HG02759 (cell line): ENCODE measurements around the gene CEP170B.
A peak's percentile ranks its signal among the peaks of the same experiment; 100 is the strongest.
"Not testable (repeated sequence)": the region's sequence is repeated elsewhere in the genome, so short reads cannot be mapped to it uniquely, and the experiment has no call there.

Experiments used
- ATAC-seq: cut with Tn5 transposase; IDR thresholded peaks from one replicate; pipeline ENCODE4 v1.9.1; 2021; ENCODE audit warnings: mild to moderate bottlenecking, moderate library complexity; ENCODE audit not compliant: unreplicated experiment

Gene CEP170B

DNA sequence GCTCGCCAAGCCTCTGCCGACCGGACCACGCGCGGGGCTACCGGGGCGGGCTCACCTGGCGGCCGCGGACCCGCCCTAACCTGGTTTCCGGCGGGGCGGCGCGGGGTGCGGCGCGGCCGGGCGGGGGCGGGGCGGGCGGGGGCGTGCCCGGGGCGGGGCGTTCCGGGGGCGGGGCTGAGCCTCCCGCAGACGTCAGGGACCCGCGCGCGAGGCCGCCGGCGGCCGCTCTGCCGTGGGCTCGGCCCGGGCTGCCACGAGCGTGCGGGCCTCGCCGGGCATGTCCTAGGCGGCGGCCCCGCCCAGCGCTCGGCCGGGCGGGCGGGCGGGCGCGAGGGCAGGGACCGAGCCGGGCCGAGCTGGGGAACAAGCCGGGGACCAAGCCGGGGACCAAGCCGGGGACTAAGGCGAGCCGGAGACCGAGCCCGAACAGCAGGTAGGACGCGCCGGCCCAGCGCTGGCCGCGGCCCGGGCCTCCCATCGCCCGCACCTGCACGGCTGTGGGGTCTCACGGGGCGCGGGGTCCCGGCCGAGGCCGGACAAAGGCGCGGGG, at the start of gene CEP170B:
CEP170B (plus strand) TSS at position 188 of the 550 bp plus-strand sequence. CDS start 3,183 bp downstream, outside the sequence.
- no peak for ATAC-seq

DNA sequence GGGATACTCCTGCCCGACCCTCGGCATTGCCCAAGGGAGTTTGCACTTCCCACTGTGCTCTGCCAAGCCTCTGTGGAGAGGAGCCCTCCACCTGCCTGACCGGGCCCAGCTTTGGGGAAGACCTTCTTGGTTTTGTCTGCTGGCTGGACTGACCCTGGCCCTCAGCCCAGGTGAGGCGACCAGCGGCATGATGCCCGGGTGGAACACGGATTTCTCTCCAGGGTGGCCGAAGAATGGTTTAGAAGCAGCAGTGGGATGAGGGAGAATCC, 48.5 kb upstream of the CEP170B start:
- ATAC-seq = no peak

DNA sequence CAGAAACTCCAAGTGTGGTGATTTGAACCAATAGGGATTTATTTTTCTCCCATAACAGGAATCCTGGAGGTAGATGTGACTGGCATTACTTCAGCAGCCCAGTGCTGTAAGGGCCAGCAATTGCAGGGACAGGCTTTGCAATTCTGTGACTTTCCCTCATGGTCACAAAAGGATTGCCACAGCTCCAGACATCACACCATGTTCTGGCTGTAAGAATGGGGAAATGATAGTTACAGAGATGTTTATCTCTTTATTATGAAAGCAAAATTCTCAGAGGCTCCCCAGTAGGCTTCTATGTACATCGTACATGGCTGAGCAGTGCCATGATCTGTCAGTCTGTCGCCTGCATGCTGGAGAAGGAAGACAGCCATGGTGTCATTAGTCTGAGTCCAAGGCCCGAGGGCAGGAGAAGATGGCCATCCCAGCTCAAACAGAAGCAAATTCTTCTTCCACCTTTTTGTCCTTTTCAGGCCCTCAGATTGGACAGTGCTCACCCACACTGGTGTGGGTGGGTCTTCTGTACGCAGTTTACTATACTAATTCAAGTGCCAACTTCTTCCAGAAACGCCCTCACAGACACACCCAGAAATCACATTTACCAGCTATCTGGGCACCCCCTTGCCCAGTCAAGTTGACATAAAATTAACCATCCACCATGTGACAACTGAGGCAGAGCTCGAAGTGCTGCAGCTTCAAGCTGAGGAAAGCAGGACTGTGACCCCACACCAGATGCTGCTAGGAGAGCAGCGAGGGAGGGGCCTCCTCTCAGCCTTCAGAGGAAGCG, 46.9 kb upstream of the CEP170B start:
- no peak for ATAC-seq

DNA sequence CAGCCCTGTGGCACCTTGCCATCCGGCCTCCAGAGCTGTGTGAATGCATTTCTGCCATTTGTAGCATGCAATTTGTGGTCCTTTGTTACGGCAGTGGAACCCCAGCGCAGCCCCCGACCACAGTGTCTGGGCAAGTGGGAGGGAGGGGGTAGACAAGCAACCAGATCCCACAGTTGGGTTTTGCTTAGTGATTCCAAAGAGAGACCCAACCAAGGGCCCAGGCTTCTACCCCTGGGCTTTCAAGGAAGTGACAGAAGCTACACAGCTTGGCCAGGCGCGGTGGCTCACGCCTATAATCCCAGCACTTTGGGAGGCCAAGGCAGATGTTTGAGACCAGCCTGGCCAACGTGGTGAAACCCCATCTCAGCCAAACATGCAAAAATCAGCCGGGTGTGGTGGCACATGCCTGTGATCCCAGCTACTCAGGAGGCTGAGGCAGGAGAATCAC, 46.3 kb upstream of the CEP170B start:
- ATAC-seq = no peak

DNA sequence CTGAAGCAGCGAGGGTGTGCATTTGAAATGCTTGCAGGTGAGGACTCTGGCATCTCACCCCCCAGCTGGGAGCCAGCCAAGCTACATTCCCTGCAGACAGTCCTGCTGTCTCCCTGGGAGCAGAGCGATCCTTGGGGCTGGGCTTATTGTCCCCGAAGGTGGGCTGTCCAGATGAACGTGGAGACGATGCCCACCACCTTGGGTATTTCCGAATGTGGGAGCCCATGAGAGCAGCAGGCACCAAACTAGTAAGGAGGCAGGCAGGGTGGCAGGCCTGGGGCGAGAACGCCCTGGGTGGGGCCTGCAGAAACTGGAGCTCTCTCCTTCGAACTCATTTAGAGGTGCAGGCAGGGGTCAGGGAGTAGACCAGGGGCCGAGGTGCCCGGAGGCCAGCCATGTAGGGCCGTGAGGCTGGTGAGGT, 45.7 kb upstream of the CEP170B start:
- no peak for ATAC-seq

DNA sequence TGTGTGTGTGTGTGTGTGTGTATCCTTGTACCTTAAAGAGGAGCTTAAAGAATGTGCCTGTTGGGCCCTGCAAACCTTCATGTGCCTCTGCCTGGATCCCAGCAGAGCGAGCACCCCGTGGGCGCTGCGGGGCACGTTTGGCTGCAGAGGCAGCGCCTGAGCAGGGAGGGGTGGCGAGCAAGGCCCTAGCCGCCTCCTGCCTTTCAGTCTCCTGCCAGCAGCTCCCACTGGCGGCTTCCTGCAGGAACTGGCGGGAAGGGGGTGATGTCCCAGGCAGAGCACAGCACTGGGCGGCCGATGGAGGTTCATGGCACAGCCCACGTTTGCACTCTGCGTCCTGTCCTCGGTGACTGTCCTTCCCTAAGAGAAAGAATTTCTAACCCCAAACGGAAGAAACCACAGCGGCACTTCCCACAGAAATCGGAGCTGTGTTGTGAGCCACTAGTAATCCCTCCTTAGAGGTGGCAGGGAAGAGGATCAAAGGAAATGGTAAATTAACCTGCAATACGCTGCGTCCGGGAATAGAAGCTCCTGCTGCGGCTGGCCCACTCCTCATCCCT, 44.3 kb upstream of the CEP170B start:
- no peak for ATAC-seq

DNA sequence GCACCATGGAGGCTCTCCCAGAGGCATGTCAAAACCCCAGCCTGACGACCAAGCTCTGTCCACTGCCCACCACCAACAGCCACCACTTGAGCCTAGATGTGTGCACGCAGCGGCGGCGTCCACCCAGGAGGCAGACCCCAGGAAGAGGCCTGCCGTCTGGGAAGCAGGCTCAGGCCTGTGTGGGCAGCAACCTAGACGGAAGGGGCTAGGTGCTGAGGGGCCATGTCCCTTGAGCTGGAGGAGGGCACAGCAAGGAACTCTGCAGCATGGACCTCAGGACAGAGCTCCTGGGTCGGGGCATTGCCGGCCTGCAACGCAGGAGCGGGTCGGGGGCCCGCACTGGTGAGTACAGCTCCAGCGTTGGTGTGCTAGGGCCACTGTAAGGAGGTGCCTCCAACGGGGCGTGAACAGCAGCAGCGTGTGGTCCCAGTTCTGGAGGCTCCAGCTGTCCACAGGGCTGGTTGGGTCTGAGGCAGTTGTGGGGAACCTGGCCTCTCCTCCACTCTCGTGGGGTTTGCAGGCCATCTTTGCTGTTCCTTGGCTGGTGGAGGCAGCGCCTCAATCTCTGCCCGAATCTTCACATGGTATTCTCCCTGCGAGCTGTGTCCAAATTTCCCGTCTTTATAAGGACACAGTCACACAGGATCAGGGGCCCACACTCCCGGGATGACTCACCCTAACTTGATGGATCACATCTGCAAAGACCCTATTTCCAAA, 43.7 kb upstream of the CEP170B start:
- ATAC-seq = no peak

DNA sequence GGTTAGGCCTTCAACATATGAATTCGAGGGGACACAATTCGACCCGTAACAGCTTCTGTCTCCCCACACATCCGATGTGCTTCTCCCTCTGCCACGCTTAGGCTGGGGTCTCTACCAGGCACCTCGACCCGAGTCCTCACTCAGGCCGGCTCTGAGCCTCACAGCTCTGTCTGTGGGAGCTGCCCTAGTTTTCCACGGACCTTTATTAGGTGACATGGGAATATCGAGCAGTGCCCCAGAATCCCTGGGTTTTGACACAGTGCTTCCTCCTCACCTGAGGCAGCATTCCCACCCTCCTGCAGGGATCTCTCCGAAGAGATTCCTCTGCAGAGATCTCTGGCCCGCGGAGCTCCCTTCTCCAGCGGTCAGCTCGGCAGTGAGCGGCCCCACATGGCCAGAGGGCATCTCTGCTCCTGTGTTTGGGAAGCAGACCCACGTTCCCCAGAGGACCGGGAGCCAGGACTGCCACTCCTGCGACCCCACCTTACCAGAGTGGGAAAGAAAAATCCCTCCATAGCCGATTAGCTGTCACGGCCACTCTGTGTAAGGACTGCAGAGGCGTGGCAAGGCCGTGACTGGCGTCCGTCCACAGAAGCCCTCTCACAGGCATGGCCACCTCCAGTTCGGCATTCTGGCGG, 43.0 kb upstream of the CEP170B start:
- no peak for ATAC-seq

DNA sequence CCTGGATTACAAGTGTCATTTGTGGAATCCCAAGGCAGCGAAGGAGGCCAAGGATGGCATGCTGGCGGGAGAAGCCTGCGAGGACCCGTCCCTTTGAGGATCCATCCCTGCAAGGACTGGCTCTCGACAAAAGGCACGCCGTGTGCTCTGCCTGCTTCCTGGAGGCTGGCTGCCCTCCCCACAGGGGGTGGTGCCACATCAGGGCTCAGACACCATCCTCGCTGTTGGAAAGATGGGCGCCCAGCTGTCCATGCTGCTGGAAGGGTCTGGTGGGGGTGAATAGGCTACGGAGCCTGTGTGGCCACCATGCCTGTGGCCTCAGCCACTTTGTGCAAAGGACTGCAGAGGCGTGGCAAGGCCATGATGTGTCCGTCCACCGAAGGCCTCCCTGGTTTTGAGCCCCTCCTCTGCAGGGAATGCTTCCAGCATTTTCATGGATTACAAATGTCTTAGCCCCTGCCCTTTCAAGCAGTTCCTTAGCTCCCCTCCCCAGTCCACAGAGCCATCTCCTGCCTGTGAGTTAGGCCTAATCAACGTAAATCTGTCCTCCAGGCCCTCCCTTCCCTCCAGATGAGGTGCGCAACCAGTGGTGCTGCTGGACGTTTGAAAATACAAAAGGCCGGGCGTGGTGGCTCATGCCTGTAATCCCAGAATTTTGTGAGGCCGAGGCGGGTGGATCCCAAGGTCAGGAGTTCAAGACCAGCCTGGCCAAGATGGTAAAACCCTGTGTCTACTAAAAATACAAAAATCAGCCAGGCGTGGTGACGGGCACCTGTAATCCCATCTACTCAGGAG, 42.0 kb upstream of the CEP170B start:
- ATAC-seq = no peak

DNA sequence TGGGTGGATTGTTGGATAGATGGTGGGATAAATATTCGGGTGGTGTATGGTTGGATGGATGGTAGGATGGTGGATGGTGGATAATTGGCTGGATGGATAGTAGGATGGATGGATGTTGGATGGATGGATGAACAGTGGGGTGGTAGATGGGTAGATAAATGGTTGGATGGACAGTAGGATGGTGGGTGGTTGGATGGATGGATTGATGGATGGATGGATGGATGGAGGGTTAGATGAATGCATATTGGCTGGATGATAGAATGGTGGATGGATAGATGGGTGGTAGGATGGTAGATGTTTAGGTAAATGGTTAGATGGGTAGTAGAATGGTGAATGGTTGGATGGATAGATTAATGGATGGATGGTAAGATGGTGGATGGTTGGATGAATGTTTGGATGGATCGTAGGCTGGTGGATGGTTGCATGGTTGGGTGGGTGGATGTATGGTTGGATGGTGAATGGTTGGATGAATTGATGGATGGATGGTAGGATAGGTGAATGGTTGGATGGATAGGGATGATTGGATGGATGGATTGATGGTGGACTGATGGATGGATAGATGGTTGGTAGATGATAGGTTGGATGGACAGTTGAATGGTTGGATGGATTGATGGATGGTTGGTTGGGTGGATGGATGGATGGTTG, 40.6 kb upstream of the CEP170B start:
- ATAC-seq = no peak

DNA sequence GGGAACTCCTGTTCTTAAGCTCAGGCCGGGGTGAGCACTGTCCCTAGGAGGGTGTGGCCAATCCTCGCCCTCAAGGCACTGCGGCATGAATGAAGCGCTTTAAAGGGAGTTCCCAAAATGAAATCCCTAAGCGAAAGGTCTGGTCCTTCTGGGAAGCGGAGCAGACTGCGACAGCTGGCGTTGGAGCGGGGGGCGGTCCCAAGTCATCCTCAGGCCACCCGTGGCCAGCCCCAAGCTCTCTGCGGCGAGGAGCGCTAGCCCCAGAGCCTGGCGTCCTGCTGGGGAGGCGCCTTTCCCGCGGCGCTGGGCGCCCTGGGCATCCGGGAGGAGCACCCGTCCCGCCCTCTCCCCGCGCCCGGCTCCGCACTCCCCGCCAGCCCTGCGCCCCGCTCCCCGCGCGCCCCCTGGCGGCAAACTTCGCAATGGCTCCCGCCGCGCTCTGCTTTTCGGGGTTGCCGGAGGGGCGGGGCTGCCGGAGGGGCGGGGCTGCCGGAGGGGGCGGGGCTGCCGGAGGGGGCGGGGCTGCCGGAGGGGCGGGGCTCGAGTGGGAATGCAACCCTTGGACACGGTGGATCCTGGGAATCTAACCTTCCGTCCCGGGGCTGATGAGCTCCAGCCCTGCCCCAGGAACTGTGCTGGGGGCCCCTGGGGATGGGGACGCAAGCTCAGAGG, 38.7 kb upstream of the CEP170B start:
- ATAC-seq = peak; percentile 84

DNA sequence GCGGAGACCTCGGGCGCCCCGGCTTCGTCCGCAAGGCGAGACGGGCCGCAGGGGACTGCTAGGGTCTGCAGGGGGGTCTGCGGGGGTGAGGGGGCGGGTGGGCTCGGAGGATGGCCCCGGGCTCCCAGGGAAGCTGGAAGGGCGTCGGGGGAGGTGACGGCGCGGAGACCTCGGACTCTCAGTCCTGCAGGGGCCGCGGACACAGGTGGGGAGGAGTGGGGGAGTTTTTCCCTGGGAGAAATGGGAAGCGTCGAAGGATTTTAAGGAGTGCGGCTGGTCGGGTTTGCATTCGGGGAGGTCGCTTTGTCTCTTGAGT, 38.2 kb upstream of the CEP170B start:
- ATAC-seq = no peak

DNA sequence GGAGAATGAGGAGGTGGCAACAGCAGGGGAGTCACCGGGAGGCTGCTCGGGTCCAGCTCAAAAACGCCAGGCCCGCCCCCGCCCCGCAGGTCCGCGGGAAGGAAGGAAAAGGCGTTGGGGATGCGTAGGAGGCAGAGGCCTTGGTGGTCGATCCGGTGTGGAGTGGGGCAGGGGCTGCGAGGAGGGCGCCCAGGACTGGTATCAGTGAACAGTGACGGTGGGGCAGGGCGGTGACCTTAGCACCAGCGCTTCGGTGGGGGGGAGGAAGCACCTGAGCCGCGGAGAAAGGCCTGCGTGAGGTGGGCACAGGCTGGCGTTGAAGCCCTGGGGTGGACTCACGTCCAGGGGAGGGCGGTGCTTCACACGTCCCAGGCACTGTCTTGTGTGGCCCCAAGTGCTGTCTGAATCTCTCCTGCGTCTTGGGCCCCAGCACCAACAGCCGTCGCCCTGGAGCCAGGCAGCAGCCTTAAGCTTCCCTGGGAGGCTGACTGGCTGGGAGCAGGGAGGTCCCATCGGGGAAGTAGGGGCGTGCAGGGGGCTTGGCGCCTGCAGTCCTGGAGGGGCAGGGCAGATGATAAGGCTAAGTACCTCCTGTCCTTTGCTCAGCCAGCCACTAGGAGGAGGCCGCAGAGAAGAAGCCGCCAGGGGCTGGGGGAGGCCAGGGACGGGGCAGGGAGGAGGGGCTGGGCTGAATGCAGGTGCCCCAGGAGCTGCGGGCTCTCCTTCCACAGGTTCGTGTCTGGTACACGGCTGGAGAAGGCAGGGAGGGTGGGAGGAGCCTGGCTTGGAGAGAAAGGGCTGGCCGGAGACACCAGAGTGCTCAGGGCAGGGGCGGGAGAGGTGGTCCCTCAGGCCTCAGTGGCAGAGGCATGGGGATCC, 37.7 kb upstream of the CEP170B start:
- no peak for ATAC-seq

DNA sequence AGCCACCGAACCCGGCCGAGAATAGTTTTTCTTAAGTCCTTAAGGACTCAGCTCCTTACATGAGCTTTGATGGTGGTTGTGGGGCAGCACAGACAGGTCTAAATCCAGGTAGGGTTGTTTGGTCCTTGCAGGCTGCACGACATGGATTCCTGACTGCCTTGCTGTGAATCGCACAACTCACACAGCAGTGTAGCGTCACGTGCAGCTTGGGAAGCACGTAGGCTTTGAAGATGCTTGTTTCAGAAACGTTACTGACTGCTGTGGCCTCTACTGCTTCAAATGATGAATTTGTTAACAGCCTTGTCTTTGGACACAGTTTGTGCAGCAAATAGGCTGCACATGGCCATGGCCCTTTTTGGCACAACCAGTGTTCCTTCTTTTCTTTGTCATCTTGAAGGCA, 34.3 kb upstream of the CEP170B start:
- ATAC-seq = no peak

DNA sequence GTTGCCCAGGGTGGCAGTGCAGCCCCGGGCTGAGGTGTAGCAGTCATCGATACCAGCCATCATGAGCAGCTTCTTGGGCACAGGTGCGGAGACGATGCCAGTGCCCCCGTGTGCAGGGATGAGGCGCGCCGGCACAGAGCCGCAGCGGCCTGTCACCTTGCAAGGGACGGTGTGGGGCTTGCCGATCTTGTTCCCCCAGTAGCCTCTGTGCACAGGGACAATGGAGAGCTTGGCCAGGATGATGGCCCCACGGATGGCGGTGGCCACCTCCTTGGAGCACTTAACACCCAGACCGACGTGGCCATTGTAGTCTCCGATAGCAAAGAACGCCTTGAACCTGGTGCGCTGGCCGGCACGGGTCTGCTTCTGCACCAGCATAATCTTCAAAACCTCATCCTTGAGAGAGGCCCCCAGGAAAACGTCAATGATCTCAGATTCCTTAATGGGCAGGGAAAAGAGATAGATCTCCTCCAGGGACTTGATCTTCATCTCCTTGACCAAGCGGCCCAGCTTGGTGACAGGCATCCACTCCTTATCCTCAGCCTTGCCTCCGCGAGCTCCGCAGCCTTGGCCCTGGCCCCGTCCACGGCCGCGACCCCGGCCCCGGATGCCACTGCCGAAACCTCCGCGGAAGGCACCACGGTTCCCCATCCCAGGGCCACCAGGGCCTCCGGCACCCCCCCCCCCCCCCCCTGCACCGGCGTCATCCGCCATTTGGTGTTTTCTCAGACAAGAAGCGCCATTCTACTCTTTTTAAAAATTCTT, 28.7 kb upstream of the CEP170B start:
- ATAC-seq = not testable (repeated sequence)

DNA sequence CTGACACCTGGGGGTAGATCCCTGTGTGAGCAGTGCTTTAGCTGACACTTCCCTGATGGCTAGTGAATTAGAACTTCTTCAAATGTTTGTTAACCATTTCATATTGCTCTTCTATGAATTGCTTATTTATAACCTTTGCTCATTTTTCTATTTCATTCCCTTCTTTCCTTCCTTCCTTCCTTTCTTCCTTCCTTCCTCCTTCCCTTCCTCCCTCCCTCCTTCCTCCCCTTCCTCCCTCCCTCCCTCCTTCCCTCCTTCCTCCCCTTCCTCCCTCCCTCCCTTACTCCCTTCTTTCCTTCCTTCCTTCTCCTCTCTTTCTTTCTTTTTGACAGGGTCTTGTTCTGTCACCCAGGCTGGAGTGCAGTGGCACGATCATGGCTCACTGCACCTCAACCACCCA, 23.3 kb upstream of the CEP170B start:
- no peak for ATAC-seq

DNA sequence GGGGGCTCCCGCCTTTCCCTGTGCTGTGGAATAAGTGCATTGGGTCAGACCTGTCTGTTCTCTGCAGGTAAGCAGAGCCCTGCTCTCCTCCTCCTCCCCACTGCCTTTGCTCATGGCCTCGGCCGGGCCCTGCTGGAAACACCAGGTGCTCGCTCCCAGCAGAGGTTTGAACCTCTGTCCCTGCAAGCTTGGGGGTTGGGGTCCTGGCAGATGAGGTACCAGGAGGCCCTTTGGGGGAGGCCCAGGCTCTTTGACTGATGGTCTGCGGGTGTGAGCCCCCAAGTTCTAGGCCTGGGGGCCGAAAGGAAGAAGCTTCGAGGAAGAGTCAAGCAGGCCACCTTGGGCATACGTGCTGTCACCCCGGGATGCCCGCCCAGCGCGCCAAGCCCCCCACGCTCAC, 22.1 kb upstream of the CEP170B start:
- ATAC-seq = no peak
